Measurements from ENCODE around the gene HBA1. TPM values are rescaled to one million over a fixed set of nuclear protein-coding genes. Genes with fewer than 3 reads are reported as not detected.
A peak's percentile ranks its signal among the peaks of the same experiment; 100 is the strongest.

Gene HBA1
- total RNA-seq, 1 donor: not detected

GRCh38 chr16:142405-142967 lies 34.0 kb upstream of the HBA1 start:
- no peak for DNase-seq (ENCODE audit: low read depth)
- no peak overlapping the region for H3K4me3 ChIP-seq (ENCODE audit: low read depth, low read length)
- TF ChIP-seq CTCF (IDR thresholded peaks at IDR 0.05; ENCODE audit: insufficient read depth, low read depth, low read length): no peak

- no peak for TF ChIP-seq CTCF (IDR thresholded peaks at IDR 0.05; ENCODE audit: insufficient read depth, low read depth, low read length)
- no peak overlapping the region for H3K4me3 ChIP-seq (ENCODE audit: low read depth, low read length)
These were observed 33.4 kb upstream of the HBA1 start for GRCh38 chr16:143047-143446.

DNA sequence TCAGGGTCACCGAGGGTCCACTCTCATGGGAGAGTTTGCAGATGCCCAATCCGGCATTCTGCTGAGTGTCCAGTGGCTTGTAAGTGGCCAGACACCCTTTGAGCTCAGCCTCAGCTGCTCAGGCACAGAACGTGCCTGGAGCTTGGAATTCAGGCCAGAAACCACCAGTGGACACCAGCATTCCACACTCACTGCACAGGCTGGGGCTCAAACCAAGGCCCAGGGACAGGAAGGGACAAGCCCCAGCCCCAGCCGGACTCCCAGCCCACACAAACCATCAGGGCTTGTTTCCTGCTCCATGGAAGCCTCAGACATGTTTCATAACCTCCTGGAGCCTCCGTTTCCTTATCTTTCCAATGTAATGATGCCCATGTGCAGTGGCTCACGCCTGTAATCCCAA lies 33.0 kb upstream of the HBA1 start:
- H3K4me3 ChIP-seq (ENCODE audit: low read depth, low read length): no peak overlapping the region
- peak; percentile 25 for DNase-seq (ENCODE audit: low read depth)
- TF ChIP-seq CTCF (IDR thresholded peaks at IDR 0.05; ENCODE audit: insufficient read depth, low read depth, low read length): no peak

More at GRCh38 chr16:143047-143446, 33.4 kb upstream of the HBA1 start:
- no peak for DNase-seq (ENCODE audit: low read depth)

- TF ChIP-seq CTCF (IDR thresholded peaks at IDR 0.05; ENCODE audit: insufficient read depth, low read depth, low read length): no peak
- H3K4me3 ChIP-seq (ENCODE audit: low read depth, low read length): no peak overlapping the region
- peak; percentile 63 for DNase-seq (ENCODE audit: low read depth)
These were observed 31.7 kb upstream of the HBA1 start for GRCh38 chr16:144797-145252.

DNA sequence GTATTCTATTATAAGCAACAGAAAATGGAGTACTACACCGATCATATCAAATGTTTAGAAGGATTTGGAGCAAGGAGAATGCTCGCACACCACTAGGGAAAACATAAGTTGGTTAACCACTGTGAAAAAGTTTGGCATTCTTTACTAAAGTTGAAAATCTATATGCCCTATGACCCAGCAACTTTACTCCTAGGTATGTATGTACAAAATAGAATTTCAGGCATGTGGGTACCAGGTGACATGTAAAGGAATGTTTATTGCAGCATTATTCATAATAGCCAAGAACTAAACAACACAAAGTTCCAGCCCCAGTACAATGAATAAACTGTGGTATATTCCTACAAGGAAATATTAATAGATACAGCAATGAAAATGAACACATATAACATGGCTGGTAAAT lies 29.8 kb upstream of the HBA1 start:
- TF ChIP-seq CTCF (IDR thresholded peaks at IDR 0.05; ENCODE audit: insufficient read depth, low read depth, low read length): no peak
- no peak for DNase-seq (ENCODE audit: low read depth)

DNA sequence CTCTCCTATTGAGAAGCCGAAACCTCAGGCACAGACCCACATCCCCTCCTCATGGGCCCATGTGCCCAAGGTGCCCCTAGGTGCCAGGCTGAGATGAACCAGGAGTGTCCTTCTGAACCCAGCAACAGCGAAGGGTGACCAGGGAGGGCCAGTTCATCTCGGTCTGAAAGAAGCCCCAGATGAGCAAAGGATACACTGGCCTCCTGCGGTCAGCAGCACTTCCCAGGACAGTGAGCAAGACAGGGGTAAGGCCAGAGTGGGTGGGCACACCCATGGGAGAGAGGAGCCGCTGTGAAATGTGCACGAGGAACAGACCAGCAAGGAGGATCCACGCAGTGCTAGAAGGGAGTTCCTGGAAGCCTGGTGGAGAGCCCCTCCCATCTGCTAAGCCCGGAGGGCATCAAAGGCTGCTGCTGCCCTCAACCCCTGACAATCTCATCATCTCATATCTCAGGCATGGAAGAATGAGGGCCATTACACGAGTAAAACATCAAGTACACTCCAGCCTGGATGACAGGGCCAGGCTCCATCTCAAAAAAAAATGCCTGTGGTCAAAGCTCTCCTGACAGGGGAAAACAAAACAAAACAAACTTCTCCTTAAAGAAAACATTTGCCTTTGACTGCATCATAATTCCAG lies 27.3 kb upstream of the HBA1 start:
- no peak overlapping the region for H3K4me3 ChIP-seq (ENCODE audit: low read depth, low read length)
- no peak for TF ChIP-seq CTCF (IDR thresholded peaks at IDR 0.05; ENCODE audit: insufficient read depth, low read depth, low read length)
- DNase-seq (ENCODE audit: low read depth): peak; percentile 45

More for the DNA sequence above, 29.8 kb upstream of the HBA1 start:
- no peak overlapping the region for H3K4me3 ChIP-seq (ENCODE audit: low read depth, low read length)

Data from fibroblast of villous mesenchyme (primary cell).